Stomach (tissue), 9 donors: ENCODE data around the gene POTEB3. TPM values are rescaled to one million over a fixed set of nuclear protein-coding genes. Genes with fewer than 3 reads are reported as not detected.
"Not testable (repeated sequence)": the region's sequence is repeated elsewhere in the genome, so short reads cannot be mapped to it uniquely, and the experiment has no call there.

Experiments
- DNase-seq, 2 donors: peaks; one replicate each; pipeline versions ENCODE4 v3.0.0 to v3.0.0-alpha.2; 2013 to 2019
- H3K27ac ChIP-seq, 5 donors: fragments of 200-600 bp in 4 of 5; sonication (generic) in 4 of 5; one replicate each; pipeline ENCODE4 v1.5.1; 2013 to 2019; ENCODE audit warnings: mild to moderate bottlenecking in 1 of 5, moderate library complexity in 1 of 5
- H3K27me3 ChIP-seq, 3 donors: fragments of 200-600 bp; sonication (generic); one replicate each; pipeline ENCODE4 v1.5.1; 2017 to 2019; ENCODE audit warnings: mixed run types in 1 of 3
- H3K36me3 ChIP-seq, 4 donors: fragments of 200-600 bp; sonication (generic); 1 replicate in 3 of 4; 2 replicates in 1 of 4; pipeline ENCODE4 v1.5.1; 2016 to 2019
- H3K4me1 ChIP-seq, 4 donors: fragments of 200-600 bp; sonication (generic); one replicate each; pipeline ENCODE4 v1.5.1; 2016 to 2019
- H3K4me3 ChIP-seq, 4 donors: fragments of 200-600 bp; sonication (generic) in 3 of 4; one replicate each; pipeline ENCODE4 v1.5.1; 2016 to 2019; ENCODE audit warnings: mild to moderate bottlenecking in 1 of 4
- H3K9me3 ChIP-seq, 4 donors: fragments of 200-600 bp; sonication (generic); one replicate each; pipeline ENCODE4 v1.5.1; 2016 to 2019
- WGBS, 5 donors: extraction: QIAGEN DNeasy Blood & Tissue Kit in 3 of 5; methylation state at CpG; one replicate each; pipeline versions ENCODE4 v1.1.5 to v1.1.7; 2013 to 2018; 5-methylcytosine and 5-hydroxymethylcytosine counted together
- intact Hi-C: fragments of 100-400 bp; cut with DNase I; formaldehyde crosslinking; loops from one replicate; pipeline ENCODE4 v1.15.1; 2023; ENCODE audit warnings: low total_unique reads
- polyA plus RNA-seq, 3 donors: library from polyadenylated mRNA; stranded (reverse); fragments of 200-250 nt; gene quantifications; one replicate each; pipeline ENCODE4 v1.2.3, GENCODE V29; 2013
- small RNA-seq, 4 donors: library from RNA; depleted of rRNA; stranded (forward); fragments of <200 nt; gene quantifications; one replicate each; pipeline ENCODE3, GENCODE V24; 2016
- total RNA-seq, 5 donors: library from RNA; depleted of rRNA; stranded (reverse); fragments of >200 nt; gene quantifications; one replicate each; pipeline versions ENCODE4 v1.1.0 to v1.2.3, GENCODE V29; 2014 to 2016
- donor health status: healthy with polysubstance abuse.
- donor health status: Bipolar disorder and iron deficiency.
- donor health status: healthy.

Gene POTEB3
- total and polyA plus RNA-seq, 8 donors: not detected

DNA sequence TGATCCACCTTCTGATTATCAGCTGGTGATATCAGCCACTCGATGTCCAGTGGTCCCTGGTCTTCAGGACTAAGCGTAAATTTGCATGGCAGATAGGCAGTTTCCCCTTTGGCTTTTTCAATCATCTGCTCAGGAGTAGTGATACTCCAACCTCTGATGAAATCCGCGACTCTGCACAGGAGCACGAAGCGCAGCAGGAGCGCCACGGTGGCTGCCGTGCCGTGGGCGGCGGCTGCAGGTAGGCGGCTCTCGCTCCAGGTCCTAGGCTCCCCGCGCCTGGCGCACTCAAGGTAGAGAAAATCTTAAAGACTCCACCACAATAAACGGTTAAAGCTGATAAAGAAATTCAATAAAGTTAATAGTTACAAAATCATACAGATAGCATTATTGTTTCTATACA is 66.6 kb downstream of the POTEB3 start:
- intact Hi-C loops, H3K4me3 ChIP-seq: not testable (repeated sequence)

DNA sequence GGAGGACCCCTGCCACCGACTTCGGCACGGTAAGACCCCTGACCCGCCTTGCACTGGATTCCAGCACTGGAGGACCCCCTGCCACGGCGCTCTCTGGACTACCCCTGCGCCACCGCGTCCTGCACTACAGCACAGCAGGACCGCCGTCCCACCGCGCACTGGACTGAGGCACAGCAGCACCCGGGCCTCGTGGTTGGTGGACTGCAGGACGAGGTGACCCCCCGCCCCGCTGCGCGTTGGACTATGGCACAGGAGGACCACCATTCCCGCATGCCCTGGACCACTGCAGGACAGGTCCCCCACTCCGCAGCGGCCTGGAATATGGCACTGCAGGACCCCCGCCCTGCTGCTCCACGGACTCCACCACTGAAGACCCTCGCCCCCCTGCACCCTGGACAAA is 71.1 kb downstream of the POTEB3 start:
- H3K27ac ChIP-seq, intact Hi-C loops, H3K4me3 ChIP-seq, H3K27me3 ChIP-seq, H3K4me1 ChIP-seq, H3K9me3 ChIP-seq, DNase-seq, H3K36me3 ChIP-seq: not testable (repeated sequence)
- 89 to 93% (median 90%) methylated on average over 3 to 5 of the region's 26 CpGs; no CpG with 5 or more reads in 2 of the 5 donors for WGBS, 5 donors

More for the DNA sequence above, 66.6 kb downstream of the POTEB3 start:
- H3K36me3 ChIP-seq, H3K4me1 ChIP-seq, H3K9me3 ChIP-seq, H3K27me3 ChIP-seq, H3K27ac ChIP-seq, DNase-seq: not testable (repeated sequence)
- 40 to 88% methylated on average over 1 to 11 of the region's 18 CpGs; no CpG with 5 or more reads in 3 of the 5 donors for WGBS, 5 donors

DNA sequence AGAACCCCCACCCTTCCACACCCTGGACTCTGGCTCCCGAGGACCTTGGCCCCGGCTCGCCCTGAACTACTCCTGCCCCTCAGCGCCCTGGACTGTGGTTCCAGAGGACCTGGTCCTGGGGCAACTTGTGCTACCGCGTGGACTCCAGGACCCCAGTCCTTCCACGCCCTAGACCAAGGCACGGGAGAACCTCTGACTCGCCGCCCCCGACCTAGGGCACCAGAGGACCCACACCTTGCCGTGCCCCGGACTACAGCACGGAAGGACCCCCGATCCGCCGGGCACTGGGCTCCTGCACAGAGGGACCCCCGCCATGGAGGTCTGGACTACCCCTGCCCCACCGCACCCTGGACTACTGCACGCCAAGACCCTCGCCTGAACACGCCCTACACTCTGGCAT is 71.7 kb downstream of the POTEB3 start:
- H3K9me3 ChIP-seq, H3K4me3 ChIP-seq, H3K36me3 ChIP-seq, H3K27me3 ChIP-seq, H3K4me1 ChIP-seq, intact Hi-C loops, H3K27ac ChIP-seq, DNase-seq: not testable (repeated sequence)
- 95 to 100% (median 97%) methylated on average over 6 to 11 of the region's 22 CpGs; no CpG with 5 or more reads in 2 of the 5 donors for WGBS, 5 donors

Small RNA genes lying within 50 kb of the gene (small RNA-seq; reads per million reads assigned to genes)
- 0 reads per million in 4 donors for gene GRAMD4P6
- gene MIR3118-3: 0 reads per million in 4 donors
- 0 reads per million in 4 donors for gene RF00026
